Measurements from ENCODE around the gene SPOCK1. TPM values are rescaled to one million over a fixed set of nuclear protein-coding genes. Genes with fewer than 3 reads are reported as not detected.

Gene SPOCK1
- total and polyA plus RNA-seq, 9 of the 15 experiments (the other 6 are each of a cell fraction or from before 2014, with no cell fraction given): 0.01 to 0.35 (median 0.04) TPM; not detected in 6

DNA sequence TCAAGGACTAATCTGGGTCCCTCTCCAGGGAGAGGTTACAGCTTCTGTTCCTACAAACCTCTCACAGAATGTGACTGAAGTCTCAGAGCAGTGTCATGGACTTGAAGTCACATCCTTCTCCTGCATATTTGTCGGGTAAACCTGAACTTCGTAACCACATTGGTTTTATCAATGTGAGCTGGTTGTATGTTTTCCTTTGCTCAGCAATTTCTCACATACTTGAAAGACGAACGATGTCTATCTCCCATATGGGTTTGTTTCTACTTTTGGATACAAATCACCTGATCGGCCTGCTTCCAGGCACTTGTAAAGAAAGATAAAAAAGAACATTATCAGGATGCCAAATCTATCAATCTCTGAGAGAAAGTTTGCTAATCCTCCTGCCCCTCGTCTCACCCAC is 411.0 kb downstream of the SPOCK1 start (continued):
- no peak for TF ChIP-seq GATA2 (CRISPR knock-in tag; IDR thresholded peaks at IDR 0.05)
- TF ChIP-seq, protein P1, sequence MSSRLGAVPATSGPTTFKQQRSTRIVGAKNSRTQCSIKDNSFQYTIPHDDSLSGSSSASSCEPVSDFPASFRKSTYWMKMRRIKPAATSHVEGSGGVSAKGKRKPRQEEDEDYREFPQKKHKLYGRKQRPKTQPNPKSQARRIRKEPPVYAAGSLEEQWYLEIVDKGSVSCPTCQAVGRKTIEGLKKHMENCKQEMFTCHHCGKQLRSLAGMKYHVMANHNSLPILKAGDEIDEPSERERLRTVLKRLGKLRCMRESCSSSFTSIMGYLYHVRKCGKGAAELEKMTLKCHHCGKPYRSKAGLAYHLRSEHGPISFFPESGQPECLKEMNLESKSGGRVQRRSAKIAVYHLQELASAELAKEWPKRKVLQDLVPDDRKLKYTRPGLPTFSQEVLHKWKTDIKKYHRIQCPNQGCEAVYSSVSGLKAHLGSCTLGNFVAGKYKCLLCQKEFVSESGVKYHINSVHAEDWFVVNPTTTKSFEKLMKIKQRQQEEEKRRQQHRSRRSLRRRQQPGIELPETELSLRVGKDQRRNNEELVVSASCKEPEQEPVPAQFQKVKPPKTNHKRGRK (tag; IDR thresholded peaks at IDR 0.05): no peak
- no peak for TF ChIP-seq DPF2 (IDR thresholded peaks at IDR 0.05)

DNA sequence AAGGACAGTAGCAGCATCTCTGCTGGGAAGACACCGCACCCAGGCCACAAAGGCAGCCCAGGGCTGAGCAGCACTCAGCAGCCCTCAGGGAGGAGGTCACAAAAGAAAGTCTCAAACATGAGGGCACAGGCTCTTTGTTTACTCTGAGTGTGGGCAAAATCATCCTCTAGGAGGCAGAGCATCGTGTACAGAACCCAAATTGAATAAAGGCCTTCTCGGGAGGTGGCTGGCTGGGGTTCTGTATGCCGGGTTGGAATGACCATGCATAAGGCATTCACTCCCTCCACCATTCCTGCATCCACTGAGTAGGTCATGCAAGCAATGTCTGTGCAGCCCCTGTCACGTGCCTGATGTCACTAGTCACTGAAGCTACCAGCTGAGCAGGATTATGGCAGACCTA is 412.8 kb downstream of the SPOCK1 start:
- H4K20me1 ChIP-seq (replicated peaks; ENCODE audit: control insufficient read depth, insufficient read depth, low read length): no peaks in the 10 kb centered on the region
- DNase-seq (ENCODE audit: extremely low read depth in 1 of 4, low spot score in 3 of 4) (no peak), ATAC-seq (no peak; the same call in 2 of the 3 replicates), FAIRE-seq (no peak)
- no peak overlapping the region for H3K9ac ChIP-seq (ENCODE audit: insufficient read depth in 1 of 2, low read depth in 2 of 2, low read length in 2 of 2)
- no peak overlapping the region for H2AFZ ChIP-seq (ENCODE audit: low read depth, low read length)
- WGBS (ENCODE audit: insufficient coverage, low coverage, missing lambda C conversion rate): 0% methylated on average over 4 of the region's 5 CpGs
- no peaks in the 10 kb centered on the region for H3K36me3 ChIP-seq (ENCODE audit: control insufficient read depth, insufficient read depth, low read length)
- H3K4me3 ChIP-seq: no peak overlapping the region
- BruUV-seq (replicated peaks): no TSS peak
- CTCF ChIA-PET (ENCODE audit: low intra/inter-chr PET ratio): no interaction called here
- in situ Hi-C loops (cut with MboI) (no loop called here), intact Hi-C loops (cut with micrococcal nuclease) (loop anchor here (10.0 kb wide), 1 partner anchor 138 kb away; no protein-coding TSS in a partner anchor)
- H3K9me3 ChIP-seq (replicated peaks; ENCODE audit: control insufficient read depth, insufficient read depth, low read depth, low read length): no peaks in the 10 kb centered on the region
- no peaks in the 10 kb centered on the region for H3K9me1 ChIP-seq (ENCODE audit: control insufficient read depth, insufficient read depth, low read length)
- H3K4me1 ChIP-seq (replicated peaks in 1 of 2; ENCODE audit: control insufficient read depth in 2 of 2, insufficient read depth in 2 of 2, low read length in 2 of 2): no peaks in the 10 kb centered on the region
- no peak overlapping the region for H3K4me2 ChIP-seq (ENCODE audit: insufficient read depth, low read length)
- H3K79me2 ChIP-seq (ENCODE audit: control insufficient read depth, insufficient read depth, low read length): no peaks in the 10 kb centered on the region
- H3K27ac ChIP-seq (ENCODE audit: extremely low read depth, low read depth, low read length): no peak overlapping the region
- POLR2A ChIA-PET: no interaction called here
- no peak for TF ChIP-seq XRCC4 (IDR thresholded peaks at IDR 0.05; ENCODE audit: extremely low read depth, insufficient read depth, insufficient read length)
- TF ChIP-seq, protein P2, sequence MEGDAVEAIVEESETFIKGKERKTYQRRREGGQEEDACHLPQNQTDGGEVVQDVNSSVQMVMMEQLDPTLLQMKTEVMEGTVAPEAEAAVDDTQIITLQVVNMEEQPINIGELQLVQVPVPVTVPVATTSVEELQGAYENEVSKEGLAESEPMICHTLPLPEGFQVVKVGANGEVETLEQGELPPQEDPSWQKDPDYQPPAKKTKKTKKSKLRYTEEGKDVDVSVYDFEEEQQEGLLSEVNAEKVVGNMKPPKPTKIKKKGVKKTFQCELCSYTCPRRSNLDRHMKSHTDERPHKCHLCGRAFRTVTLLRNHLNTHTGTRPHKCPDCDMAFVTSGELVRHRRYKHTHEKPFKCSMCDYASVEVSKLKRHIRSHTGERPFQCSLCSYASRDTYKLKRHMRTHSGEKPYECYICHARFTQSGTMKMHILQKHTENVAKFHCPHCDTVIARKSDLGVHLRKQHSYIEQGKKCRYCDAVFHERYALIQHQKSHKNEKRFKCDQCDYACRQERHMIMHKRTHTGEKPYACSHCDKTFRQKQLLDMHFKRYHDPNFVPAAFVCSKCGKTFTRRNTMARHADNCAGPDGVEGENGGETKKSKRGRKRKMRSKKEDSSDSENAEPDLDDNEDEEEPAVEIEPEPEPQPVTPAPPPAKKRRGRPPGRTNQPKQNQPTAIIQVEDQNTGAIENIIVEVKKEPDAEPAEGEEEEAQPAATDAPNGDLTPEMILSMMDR (IDR thresholded peaks at IDR 0.05 in 2 of 3, conservative IDR thresholded peaks at IDR 0.05 in 1 of 3; ENCODE audit: insufficient read depth in 2 of 3, low read depth in 1 of 3, low read length in 3 of 3): 0 out of 6 replicates have a peak, but pooled peaks of 1 of the 3 experiments have one; percentile 10
- no peaks in the 10 kb centered on the region; a peak in 1 of 5 replicates for H3K27me3 ChIP-seq (ENCODE audit: control insufficient read depth in 2 of 2, insufficient read depth in 2 of 2, low read length in 2 of 2)
